ENCODE data around the gene TBL2.
"Not testable (repeated sequence)": the region's sequence is repeated elsewhere in the genome, so short reads cannot be mapped to it uniquely, and the experiment has no call there.

TBL2 gene, protein sequence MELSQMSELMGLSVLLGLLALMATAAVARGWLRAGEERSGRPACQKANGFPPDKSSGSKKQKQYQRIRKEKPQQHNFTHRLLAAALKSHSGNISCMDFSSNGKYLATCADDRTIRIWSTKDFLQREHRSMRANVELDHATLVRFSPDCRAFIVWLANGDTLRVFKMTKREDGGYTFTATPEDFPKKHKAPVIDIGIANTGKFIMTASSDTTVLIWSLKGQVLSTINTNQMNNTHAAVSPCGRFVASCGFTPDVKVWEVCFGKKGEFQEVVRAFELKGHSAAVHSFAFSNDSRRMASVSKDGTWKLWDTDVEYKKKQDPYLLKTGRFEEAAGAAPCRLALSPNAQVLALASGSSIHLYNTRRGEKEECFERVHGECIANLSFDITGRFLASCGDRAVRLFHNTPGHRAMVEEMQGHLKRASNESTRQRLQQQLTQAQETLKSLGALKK

DNA sequence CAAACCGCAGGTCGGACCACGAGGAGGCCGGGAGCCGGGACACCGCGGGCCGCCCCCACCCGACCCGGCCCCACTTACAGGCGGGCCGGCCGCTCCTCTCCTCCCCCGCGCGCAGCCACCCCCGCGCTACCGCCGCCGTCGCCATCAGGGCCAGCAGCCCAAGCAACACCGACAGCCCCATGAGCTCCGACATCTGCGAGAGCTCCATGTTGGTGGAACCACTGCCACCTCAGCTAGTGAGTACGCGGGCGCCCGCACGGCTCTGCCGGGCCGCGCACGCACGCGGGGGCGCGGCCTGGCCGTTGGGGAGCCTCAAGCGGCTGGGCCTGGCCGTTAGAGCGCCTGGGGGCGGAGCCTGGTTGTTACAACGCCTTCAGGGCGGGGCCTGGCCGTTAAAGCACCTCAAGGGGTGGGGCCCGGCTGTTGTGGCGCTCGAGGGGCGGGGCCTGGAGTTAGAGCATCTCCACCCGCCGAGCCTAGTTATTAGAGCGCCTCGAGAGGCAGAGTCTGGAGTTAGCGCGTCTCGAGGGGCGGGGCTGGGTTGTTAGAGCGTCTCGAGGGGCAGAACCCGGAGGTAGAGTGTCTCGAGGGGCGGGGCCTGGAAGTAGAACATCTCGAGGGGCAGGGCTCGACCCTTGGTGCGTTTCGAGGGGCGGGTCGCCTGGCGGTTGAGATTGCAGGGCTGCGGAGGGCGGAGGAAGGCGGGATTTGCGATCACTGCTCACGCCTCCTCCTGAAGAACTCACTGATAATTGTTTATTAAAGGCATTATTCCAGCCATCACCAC, at the start of gene TBL2:
Gene TBL2 (minus strand): TSS at position 238 of the 787 bp plus-strand sequence. CDS start 30 bp downstream, at position 208.
- DNase-seq, result peak; percentile 34 to 98 (median 87)

DNA sequence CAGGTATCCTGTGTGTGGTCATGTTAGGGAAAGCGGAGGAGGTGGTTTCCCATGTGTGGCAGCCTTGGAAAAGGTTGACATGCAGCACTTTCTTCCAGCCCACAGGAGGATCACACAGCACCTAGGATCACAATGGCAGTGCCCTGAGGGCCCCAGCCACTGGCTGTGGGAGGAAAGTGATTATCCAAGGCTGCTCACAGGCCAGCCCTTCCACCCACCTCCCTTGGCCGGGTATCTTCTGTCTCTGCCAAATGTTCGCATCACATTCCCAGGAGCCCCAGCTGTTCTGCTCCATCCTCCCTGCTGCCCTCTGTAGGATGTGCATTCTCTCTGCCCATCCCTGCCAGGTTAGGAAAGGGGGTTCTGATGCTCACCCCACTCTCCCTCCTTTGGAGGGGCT, 48.4 kb upstream of the TBL2 start:
- DNase-seq, result no peak

DNA sequence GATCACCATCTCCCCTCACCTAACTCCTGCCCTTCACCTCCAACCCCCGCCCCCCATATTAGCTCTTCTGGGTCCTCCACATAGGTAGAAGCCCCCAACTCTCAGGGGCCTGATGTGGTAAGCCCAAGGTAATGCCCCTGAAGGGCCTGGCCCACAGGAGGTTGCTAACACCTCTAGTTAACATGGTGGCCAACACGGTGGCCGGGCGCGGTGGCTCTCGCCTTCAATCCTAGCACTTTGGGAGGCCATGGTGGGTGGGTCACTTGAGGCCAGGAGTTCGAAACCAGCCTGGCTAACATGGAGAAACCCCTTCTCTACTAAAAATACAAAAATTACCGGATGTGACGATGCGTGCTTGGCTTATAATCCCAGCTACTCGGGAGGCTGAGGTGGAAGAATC, 46.9 kb upstream of the TBL2 start:
- no peak for DNase-seq

DNA sequence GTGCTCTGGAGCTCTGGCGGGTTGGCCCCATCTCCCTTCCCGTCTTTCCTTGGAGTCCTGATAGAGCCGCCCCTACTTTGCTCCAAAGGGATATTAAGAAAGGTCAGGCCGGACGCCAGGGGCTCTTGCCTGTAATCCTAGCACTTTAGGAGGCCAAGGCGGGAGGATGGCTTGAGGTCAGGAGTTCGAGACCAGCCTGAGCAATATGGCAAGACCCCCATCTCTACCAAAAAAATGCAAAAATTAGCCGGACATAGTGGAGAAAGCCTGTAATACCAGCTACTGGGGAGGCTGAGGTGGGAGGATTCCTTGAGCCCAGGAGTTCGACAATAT, 46.3 kb upstream of the TBL2 start:
- DNase-seq, result no peak

DNA sequence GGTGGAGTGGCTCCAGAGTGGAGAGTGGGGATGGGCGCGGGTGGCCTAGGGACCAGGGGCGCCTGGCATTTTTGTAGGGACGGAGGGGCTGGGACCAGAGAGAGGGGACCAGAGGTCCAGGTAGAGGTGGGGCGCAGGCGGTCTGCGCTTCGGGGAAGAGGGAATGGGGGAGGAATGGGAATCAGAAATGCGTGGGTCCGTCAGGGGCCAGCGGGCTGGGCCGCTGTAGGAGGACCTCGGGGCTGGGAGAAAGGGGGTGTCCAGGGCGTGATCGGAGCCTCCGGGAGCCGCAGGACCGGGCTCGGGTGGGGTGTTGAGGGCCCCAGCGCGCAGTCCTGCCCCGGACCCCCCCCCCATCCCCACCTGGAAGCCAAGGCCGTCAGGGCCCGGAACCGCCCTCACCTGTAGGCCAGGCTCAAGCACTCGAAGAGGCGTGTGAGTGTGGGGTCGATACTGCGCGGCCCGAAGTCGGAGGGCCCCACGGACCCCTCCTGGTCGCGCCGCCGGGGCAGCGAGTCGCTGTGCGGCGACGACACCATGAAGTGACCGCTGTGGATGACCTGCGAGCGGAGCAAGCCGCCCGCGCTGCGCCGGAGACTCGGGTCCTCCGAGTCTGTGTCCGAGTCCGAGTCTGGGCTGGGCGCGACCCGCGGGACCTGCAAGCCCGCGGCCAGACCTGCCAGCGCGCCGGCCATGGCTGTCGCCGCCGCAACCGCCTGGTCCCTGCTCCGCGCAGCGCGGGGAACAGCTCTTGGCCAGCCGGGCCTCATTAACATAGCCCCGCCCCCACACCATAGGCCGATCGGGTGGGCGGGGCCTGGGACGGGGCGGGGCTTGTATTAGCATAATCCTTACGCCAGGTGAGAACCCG, 45.7 kb upstream of the TBL2 start, which contains the start of gene MLXIPL:
Gene MLXIPL (minus strand): TSS at position 725 of the 871 bp plus-strand sequence. CDS start 30 bp downstream, at position 695.
- peak in 6 of 14 donors; percentile 11 to 83 (median 28) for DNase-seq

DNA sequence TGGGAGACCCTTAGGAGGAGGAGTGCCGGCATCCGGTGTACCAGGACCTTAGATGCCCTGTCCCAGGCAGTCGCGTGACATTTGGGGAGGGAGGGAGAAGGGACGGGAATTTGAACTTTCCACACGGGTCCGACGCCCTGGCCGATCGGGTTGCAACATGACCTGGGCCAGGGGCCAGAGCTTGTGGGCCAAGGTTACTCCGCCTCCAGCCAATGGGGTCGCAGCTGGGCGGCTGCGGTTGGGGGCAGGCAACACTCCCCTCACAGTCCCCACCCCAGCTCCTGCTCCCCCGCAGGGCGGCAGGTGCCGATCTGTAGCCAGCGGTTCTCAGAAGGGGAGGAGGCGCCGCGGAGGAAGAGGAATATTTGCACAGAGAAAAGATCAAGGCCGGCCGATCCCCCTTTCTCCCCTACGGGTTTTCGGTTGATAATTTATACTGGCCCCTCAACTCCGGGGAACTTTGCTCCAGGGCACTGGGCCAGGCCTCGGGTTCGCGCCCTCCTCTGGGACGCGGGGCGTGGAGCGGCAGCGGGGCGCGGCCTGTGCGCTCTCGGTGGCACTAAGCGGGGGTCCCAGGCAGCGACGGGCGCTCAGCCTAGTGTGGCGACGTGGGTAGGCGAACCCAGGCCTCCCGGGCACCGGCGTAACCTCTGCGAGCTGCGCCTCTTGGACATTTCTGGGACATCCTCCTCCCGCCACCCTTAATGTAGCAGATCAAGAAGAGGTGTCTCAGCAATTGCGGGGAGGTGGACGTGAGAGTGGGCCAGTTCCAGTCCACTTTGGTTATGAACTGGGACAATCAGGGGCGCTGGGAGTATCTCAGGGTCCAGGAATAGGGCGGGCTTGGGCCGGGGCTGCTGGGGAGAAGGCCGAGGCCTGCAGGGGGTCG, 44.8 kb upstream of the TBL2 start:
- DNase-seq, result no peak

DNA sequence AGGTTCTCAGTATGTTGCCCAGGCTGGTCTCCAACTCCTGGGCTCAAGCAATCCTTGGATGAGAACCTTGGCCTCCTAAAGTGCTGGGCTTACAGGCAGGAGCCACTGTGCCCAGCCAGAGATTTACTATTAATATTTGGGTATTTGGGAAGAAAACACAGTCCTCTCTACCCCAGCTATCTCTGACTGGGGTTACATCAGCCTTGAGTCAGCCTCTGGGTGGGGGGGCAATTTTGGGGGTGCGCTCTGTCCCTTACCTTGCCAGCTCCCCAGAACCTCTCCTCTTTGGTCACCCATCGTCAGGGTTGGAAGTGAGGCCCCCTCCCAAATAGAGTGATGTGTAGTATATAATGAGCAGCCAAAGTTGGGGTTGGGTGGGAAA, 44.1 kb upstream of the TBL2 start:
- DNase-seq, result no peak

DNA sequence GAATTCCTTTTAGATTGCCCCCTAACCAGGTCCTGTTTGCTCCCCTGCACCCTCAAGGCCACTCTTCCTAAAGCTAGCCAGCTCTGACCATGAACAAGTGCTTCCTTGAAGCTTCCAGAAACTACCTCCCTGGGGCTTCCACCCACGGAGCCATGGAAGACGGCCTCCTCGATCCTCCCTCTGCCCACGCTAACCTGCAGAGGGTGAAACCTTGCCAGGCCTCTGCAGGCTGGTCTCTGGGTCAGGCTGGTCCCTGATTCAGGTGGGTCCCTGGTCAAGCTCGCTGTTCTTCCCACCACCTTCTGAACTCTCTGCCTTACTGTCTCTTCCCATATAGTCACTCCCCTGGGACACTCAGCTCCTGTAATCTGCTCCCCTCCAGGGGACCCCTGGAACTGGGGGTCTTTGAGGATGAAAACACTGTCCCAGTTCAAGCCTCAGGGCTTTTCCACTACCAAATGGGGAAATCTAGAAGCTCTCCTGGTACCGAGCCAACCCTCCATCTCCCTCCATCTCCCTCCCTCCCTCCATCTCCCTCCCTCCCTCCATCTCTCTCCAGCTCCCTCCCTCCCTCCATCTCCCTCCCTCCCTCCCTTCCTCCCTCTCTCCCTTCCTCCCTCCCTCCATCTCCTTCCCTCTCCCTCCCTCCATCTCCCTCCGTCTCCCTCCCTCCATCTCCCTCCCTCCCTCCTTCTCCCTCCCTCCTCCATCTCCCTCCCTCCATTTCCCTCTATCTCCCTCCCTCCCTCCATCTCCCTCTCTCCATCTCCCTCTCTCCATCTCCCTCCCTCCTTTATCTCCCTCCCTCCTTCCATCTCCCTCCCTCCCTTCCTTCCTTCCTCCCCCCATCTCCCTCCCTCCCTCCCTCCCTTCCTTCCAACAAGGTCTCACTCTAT, 43.0 kb upstream of the TBL2 start:
- no peak for DNase-seq

DNA sequence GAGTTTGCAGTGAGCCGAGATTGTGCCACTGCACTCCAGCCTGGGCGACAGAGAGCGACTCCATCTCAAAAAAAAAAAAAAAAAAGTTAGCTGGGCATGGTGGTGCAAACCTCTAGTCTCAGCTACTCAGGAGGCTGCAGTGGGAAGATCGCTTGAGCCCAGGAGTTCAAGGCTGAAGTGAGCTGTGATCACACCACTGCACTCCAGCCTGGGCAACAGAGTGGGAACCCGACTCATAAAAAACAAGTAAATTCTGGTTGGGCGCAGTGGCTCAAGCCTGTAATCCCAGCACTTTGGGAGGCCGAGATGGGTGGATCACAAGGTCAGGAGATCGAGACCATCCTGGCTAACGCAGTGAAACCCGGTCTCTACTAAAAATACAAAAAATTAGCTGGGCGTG, 41.0 kb upstream of the TBL2 start:
- DNase-seq, result not testable (repeated sequence)

DNA sequence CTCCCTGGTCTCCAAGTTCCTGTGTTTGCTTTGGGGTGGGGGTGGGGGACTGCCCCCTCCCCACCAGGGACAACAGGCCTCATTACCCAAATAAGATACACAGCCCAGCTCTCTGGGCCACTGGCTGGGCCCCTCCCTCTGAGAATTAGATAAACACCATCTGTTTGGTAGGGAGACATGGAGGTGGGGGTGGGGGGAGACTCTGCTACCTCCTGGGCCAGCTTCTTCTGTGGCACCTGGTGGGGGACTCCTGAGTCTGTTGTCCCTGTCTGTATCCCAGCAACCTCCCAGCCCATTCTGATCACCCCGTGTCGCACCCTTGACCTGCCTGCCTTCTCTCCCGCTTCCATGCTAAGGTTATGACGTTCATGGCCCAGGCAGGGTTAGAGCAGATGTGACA, 40.2 kb upstream of the TBL2 start:
- no peak for DNase-seq

DNA sequence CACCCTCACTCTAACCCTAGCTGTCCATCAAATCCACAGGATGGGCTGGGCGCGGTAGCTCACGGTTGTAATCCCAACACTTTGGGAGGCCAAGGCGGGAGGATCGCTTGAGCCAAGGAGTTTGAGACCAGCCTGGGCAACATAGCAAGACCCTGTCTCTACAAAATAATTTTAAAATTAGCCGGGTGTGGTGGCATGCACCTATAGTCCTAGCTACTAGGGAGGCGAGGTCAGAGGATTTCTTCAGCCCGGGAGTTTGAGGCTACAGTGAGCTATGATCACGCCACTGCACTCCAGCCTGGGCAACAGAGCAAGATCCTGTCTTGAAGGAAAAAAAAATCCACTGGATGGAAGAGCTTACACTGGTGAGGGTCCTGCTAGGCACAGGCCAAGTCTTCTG, 39.1 kb upstream of the TBL2 start:
- DNase-seq, result not testable (repeated sequence)

DNA sequence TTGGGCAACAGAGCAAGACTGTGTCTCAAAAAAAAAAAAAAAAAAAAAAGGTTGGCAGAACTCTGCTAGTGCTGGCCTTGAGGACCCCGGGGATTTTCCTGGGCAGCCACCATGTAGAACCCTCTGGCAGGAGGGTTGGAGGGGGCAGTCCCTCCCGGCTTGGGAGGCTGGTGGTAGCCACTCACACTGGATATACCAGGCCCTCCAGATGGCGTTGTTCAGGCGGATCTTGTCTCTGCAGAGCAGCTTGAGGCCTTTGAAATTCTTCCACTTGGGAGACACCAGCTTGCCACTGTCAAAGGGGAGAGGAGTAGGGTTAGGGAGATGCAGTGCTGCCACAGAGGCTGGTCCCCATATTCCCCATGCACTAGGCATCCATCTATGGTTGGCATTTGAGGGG, 37.5 kb upstream of the TBL2 start:
- DNase-seq, result no peak

DNA sequence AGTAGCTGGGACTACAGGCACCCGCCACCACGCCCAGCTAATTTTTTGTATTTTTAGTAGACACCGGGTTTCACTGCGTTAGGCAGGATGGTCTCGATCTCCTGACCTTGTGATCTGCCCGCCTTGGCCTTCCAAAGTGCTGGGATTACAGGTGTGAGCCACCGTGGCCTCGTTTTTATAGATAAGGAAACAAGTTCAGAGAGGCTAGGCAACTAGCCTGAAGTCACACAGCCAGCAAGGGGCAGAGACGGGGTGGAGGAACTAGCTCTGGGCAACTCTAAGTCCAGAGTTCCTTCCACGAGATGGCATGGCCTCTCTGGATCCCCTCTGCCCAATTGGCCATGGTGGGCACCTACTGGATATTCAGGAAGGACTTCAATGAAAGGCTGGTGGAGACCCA, 36.6 kb upstream of the TBL2 start:
- DNase-seq, result not testable (repeated sequence)

DNA sequence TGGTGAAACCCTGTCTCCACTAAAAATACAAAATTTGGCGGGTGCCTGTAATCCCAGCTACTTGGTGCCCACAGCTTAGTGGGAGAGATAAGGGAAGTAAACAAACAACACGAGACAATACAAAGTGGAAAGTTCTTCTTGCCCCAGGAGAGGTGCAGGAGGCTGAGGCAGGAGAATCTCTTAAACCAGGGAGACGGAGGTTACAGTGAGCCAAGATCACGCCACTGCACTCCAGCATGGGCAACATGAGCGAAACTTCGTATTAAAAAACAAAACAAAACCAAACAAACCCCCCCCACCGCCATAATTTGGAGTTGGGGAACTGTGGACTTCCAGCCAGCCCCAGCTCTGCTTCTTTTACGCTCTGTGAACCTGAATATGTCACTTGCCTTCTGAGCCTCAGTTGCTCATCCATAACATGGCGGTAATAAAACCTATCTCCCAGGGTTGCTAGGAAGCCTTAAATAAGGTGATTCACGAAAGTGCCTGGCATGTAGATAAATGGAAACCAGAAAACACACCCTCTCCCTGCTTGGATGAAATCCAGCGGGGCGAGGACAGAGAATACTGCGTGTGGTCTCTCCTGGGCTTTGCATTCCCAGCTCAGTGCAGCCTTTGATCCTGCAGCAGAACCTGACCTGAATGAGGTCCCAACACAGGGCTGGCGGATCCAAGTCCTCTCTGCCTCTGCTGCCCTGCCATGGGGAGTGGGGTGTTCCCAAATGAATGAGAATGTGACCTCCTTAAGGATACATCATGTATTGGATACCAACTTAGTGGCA, 35.8 kb upstream of the TBL2 start:
- no peak for DNase-seq

DNA sequence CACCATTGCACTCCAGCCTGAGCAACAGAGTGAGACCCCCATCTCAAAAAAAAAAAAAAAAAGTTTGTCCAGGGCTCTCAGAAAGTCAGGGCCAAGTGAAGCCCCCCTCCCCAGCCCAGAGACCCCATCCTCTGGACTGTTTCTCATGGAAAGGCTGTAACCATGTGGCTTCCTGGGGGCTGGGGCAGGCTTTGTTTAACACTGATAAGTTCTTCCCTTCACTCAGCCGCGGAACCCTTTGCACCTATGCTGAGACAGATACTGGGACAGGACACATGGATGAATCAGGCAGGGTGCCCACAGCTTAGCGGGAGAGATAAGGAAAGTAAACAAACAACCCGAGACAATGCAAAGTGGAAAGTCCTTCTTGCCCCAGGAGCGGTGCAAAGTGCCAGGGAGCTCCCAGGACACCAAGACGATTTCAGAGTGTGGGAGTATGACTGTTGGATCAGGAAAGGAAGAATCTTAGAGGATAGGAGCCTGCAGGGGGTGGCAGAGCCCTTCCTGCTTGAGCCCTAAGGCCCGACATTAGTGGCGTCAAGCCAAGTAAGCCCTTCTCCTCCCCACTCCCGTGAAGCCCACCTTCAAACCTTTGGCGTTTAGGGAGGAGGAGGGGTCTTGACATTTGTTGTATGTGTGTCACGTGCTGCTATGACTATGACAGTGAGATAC, 34.4 kb upstream of the TBL2 start:
- DNase-seq, result no peak

DNA sequence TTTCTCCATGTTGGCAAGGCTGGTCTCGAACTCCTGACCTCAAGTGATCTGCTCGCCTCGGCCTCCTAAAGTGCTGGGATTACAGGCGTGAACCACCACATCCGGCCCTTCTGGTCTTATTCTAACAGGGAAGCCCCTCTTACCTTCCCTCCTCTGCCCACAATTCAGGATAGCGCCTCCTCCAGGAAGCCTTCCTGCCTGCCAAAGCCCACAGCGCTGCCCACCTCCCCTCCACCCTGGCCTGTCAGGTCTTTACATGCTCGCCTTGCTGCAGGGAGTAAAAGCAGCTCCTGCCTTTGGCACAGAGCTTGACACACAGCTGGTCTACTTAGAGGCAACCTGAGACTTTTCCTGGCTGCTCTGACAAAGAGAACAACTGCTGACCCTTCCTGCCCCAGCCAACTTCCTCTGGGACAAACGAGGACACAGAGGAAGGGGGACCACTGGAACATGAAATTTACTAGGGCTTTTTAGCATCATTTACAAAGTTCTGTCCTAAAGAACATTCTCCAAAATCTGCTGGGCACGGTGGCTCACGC, 32.7 kb upstream of the TBL2 start:
- DNase-seq, result no peak

DNA sequence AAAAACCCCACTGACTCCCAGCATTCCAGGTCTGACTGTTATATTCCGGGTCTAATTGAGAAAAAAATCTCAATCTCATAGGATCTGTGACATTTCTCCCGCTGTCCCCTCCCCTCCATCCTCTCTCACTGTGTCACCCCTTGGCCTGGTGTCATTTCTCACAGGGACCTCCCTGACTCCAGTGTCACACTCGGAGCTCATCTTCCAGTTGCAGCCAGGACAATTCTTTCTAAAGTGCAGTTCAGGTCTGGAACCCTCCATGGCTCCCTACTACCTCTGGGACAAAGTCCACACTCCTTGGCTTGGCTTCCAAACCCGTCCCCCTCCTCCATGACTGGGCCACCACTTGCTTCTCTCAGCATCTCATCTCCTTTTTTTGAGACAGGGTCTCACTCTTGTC, 31.7 kb upstream of the TBL2 start:
- DNase-seq, result no peak

DNA sequence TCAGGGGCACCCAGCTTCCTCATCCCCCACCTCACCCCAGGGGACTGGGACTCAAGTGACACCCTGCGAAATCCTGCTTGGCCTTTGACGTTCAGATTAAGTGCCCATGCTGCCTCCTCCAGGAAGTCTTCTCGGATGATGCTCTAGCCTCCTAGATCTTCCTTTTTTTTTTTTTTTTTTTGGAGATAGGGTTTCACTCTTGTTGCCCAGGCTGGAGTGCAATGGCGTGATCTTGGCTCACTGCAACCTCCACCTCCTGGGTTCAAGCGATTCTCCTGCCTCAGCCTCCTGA, 29.3 kb upstream of the TBL2 start:
- DNase-seq, result not testable (repeated sequence)

Measured in C1 segment of cervical spinal cord (tissue), 14 donors.